Astrocyte of the spinal cord (primary cell): ENCODE results near the gene TEX26.
A peak's percentile ranks its signal among the peaks of the same experiment; 100 is the strongest.

Source experiments
- DNase-seq: peaks from one replicate; pipeline ENCODE4 v3.0.0; 2011; ENCODE audit warnings: low read depth, low spot score
- H3K4me3 ChIP-seq: 2 replicates; pipeline ENCODE4 v1.5.1; 2011; ENCODE audit warnings: low read depth, mild to moderate bottlenecking, low read length, moderate library complexity
- CTCF ChIP-seq: IDR thresholded peaks from 2 replicates; pipeline ENCODE4 v1.5.1; 2012; ENCODE audit warnings: low read depth, mild to moderate bottlenecking, low read length, inconsistent platforms
- in situ Hi-C: cut with HindIII; loops from 2 replicates; pipeline ENCODE4 v1.10.0; 2017; ENCODE audit warnings: low sequenced_read_pairs

TEX26 gene

GRCh38 chr13:30971575-30971974 is 39.1 kb downstream of the TEX26 start:
- in situ Hi-C loops = no loop called here
- TF ChIP-seq CTCF = no peak
- no peak for DNase-seq
- H3K4me3 ChIP-seq = no peak overlapping the region

GRCh38 chr13:30972888-30973377 is 40.5 kb downstream of the TEX26 start:
- peak; percentile 54 for DNase-seq
- in situ Hi-C loops = no loop called here
- H3K4me3 ChIP-seq = no peak overlapping the region
- TF ChIP-seq CTCF = no peak

GRCh38 chr13:30974350-30974749 is 41.9 kb downstream of the TEX26 start:
- TF ChIP-seq CTCF = no peak
- DNase-seq = no peak
- H3K4me3 ChIP-seq = no peak overlapping the region
- in situ Hi-C loops = no loop called here

- in situ Hi-C loops = no loop called here
- no peak for TF ChIP-seq CTCF
- peak; percentile 45 for DNase-seq
- H3K4me3 ChIP-seq = no peak overlapping the region
These were observed 43.6 kb downstream of the TEX26 start for GRCh38 chr13:30976025-30976424.

GRCh38 chr13:30978981-30979956 is 46.8 kb downstream of the TEX26 start:
- peak; percentile 61 for TF ChIP-seq CTCF
- no peak for DNase-seq
- in situ Hi-C loops = no loop called here
- H3K4me3 ChIP-seq = no peak overlapping the region

- H3K4me3 ChIP-seq = no peak overlapping the region
- DNase-seq = no peak
- no peak for TF ChIP-seq CTCF
- in situ Hi-C loops = no loop called here
These were observed 50.0 kb downstream of the TEX26 start for GRCh38 chr13:30982506-30982905.
